ENCODE data around the gene DBT.

DBT gene

DNA sequence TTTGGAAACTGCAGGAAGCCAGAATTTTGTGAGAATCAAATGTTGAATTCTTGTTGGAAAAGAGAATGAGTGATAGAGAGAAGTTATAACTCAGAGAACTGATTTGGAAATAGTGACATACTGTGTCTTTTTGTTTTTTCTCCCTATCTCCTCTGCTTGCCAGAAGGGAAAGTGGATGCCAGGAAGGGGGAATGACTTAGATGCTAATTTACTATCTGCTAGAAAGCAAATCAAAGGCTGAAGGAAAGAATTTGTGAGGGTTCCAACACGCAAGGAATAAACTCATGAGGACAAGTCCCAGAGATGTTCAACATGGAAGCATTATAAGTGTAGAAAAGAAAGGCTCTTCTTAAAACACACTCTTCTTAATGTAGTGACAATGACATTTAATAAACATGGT, 51.0 kb downstream of the DBT start:
- no peak for DNase-seq (ENCODE audit: low read depth in 2 of 2)

DNA sequence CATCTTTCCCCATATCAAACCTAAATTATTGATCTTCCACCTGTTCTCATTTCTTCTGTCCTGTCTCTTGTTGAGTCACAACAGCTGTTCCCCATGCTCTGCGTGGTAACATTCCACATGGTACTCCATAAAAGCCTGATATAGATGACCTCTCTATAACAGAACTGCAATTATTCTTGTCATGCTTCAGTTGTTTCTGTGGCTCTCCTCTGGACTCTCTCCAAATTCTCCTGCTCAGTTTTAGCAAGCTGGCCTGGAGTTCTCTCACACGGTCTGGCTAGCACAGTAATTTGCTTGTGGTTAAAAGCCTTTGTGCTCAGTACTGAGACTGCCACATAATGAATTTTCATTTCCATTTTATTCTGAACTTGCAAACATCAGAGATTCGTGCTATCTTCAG, 61.0 kb downstream of the DBT start:
- no peak for DNase-seq (ENCODE audit: low read depth in 2 of 2)

DNA sequence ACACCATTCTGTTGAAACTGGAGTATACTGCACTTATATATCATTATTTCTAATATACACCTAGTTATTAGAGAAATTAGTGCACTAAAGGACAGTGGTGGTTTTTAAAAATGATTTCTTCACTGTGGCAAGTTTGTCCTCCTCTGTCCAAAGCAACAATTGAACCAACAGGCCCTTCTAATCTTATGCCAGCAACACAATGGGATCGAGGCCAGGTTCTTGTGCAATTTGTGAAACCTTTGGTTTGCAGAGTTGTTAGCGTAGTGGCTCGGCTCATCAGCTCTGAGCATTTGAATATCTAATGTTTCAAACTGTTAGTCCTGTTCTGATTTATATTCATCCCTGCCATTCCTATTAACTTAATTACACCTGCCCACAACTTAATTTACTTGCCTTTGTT, 61.7 kb downstream of the DBT start:
- DNase-seq (ENCODE audit: low read depth in 2 of 2): no peak

DNA sequence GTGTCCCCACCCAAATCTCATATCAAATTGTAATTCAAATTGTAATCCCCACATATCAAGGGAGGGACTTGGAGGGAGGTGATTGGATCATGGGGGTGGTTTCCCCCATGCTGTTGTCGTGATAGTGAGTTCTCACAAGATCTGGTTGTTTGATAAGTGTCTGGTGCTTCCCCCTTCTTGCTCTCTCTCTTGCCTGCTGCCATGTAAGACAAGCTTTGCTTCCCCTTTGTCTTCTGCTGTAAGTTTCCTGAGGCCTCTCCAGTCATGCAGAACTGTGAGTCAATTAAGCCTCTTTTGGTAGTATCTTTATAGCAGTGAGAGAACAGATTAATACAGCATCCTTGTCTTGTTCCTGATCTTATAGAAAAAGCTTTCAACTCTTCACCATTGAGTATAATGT, 65.1 kb downstream of the DBT start:
- DNase-seq (ENCODE audit: low read depth in 2 of 2): no peak

- DNase-seq (ENCODE audit: low read depth in 2 of 2): no peak
Measured at GRCh38 chr1:100183370-100183769, 66.3 kb downstream of the DBT start.

- DNase-seq (ENCODE audit: low read depth in 2 of 2): no peak
Measured at GRCh38 chr1:100178091-100178490, 71.5 kb downstream of the DBT start, which contains the start of gene LRRC39. LRRC39 (minus strand) TSS chr1:100178256; CDS start chr1:100168516, 9,740 bp downstream.

- no peak for DNase-seq (ENCODE audit: low read depth in 2 of 2)
Measured at GRCh38 chr1:100177295-100178041, 72.2 kb downstream of the DBT start.

- no peak for DNase-seq (ENCODE audit: low read depth in 2 of 2)
Measured at GRCh38 chr1:100168051-100168450, 81.6 kb downstream of the DBT start.

- no peak for DNase-seq (ENCODE audit: low read depth in 2 of 2)
Measured at GRCh38 chr1:100164702-100165101, 84.9 kb downstream of the DBT start.

DNA sequence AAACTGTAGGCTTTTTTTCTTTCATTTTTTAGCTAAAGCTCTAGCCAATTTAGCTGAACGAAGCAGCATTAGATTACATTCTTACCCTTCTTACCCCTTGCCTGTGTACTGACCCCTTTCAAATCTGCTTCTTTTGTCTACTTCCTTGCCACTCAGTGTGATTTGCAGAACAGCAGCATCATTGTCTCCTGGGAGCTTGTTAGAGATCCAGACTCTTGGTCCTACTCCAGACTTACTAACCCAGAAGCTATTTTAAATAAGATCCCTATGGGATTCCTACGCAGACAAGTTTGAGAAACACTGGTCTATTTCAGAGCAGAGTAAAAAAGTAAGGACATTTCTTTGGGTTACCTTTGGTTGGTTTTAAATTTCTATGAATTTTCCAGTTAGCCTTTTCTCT, 85.4 kb downstream of the DBT start:
- DNase-seq (ENCODE audit: low read depth in 2 of 2): no peak

GRCh38 chr1:100162881-100163280, 86.8 kb downstream of the DBT start:
- DNase-seq (ENCODE audit: low read depth in 2 of 2): no peak

DNA sequence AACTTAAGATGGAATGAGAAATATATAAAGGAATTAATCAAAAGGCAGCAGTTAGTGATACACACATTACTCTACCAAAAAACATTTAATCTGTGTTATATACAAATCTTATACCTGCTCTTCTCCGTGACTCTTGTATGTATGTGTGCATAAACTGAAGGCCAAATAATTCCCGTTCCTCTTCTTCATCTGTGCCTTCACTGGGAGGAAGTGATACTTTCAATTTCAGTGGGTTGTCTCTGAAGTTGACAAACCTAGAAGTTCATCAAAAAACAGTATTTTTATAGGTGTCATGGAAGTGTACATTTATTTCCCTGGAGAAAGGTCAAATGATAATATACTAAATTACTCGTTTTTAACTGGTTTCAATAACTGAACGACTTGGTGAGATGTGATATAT, 97.4 kb downstream of the DBT start:
- no peak for DNase-seq (ENCODE audit: low read depth in 2 of 2)

- DNase-seq (ENCODE audit: low read depth in 2 of 2): no peak
Measured at GRCh38 chr1:100151679-100152078, 98.0 kb downstream of the DBT start.

DNA sequence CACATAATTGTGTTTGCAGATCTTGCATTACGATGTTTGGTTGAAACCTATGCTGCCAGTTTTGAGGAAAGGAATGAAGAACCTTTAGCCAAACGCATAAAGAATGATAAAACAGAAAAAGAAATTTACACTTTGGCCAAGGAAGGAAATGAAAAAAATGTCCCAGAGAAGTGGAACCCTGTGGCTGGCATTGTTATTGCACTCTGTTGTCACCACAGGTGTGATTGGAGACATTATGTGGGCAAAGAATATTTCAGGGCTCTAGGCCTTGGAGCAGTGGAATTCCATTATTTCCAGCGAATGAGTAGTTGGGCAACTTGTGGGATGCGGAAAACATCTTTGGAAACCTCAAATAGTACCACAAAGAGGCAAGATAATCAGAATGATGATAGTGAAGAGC, 101.8 kb downstream of the DBT start:
- no peak for DNase-seq (ENCODE audit: low read depth in 2 of 2)

GRCh38 chr1:100146958-100147357, 102.7 kb downstream of the DBT start:
- DNase-seq (ENCODE audit: low read depth in 2 of 2): no peak

- no peak for DNase-seq (ENCODE audit: low read depth in 2 of 2)
Measured at GRCh38 chr1:100145116-100145515, 104.5 kb downstream of the DBT start.

GRCh38 chr1:100142343-100142742, 107.3 kb downstream of the DBT start:
- DNase-seq (ENCODE audit: low read depth in 2 of 2): no peak

- no peak for DNase-seq (ENCODE audit: low read depth in 2 of 2)
Measured at GRCh38 chr1:100141192-100141591, 108.4 kb downstream of the DBT start.

DNA sequence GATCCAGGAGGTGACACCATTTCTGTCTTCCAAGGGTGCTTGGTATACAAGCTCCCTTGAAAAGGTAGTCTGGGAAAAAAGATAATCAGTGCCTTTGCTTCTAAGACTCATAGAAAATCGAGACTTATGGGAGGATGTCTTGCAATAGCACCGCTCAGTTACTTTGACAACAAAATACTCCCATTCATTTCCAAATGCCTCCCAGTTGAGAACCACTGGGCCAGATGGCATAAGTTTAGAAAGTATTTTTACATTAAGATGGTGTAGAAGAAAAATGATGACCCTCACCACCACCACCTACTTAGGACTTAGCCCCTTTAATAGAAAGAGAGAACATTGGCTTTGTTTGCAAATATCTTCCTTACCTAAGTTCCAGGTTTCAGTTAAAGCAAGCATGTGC, 112.0 kb downstream of the DBT start:
- no peak for DNase-seq (ENCODE audit: low read depth in 2 of 2)

All from stimulated activated CD8-positive, alpha-beta memory T cell treated with anti-CD3 and anti-CD28 coated beads, Interleukin-15, amount 100 ng/mL, for 48 hours (primary cell).